ENCODE measurements around the gene CAMK2N1.

The CAMK2N1 gene

DNA sequence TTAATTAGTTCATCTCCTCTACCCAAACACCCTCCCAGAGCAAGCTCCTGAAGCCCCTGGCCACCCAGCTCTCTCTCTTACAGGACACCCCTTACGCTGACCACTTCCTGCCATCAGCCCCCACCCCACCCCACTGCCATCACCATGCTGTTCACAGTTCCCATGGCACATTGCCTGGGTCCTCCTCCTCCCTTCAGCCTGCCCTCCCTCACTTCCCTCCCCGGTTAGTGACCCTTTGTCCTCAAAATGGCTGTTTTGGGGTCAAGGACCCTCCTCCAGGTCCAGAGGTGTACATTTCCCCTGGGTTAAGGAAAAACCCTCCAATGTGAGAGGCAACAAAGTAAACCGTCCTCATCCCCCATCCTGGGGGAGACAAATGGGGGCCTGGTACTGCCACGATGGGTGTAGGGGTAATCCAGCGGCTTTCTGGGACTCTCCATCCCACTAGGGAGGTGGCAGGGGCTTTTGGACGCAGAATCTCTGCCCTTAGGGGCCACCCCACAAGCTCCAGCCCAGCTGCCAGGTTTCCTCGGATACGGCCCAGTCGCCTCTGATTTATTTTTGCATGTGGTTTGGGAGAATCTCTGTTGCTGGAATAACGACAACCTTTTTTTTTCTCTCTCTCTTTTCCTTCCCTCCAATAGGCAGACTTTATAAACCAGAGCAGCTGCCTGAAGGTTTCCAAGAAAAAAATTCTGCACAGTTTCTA is 8.5 kb downstream of the CAMK2N1 start:
- DNase-seq: no peak

DNA sequence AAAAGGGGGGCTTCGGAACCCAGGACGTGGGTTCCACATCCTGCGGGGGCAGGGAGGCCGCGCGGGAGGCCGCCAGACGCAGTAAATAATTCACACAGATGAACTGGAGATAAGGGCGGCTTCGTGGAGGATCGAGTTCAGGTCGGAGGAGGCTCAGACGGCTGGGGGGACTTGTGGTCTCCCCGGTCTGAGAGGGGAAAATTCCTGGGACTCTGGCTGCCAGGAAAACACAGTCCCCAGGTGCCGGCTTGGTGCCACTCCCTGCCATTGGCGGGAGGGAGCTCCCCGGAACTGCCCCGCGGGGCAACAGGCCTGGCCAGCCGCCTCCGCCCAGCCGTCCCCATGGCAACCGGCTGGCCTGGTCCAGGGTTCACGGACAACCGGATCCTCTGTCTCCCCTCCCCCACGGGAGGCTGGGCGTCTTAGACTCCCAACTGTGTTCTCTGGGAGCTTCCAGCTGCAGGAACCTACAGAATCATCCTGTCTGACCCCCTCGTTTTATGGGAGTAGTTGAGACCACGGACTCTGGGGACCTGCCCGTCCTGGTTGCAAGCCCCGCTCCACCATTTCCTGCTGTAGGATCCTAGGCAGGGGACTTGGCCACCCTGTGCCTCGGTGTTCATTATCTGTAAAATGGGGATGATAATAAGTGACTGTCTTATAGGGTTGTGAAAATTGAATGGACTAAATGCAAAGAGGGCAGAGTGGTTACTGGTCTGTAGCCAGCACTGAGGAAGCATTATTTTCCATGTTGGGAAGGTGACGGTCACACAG is 9.6 kb downstream of the CAMK2N1 start:
- peak; percentile 68 for DNase-seq

GRCh38 chr1:20474996-20475395 is 11.0 kb downstream of the CAMK2N1 start:
- DNase-seq: no peak

GRCh38 chr1:20474333-20474975 is 11.6 kb downstream of the CAMK2N1 start:
- DNase-seq: no peak

DNA sequence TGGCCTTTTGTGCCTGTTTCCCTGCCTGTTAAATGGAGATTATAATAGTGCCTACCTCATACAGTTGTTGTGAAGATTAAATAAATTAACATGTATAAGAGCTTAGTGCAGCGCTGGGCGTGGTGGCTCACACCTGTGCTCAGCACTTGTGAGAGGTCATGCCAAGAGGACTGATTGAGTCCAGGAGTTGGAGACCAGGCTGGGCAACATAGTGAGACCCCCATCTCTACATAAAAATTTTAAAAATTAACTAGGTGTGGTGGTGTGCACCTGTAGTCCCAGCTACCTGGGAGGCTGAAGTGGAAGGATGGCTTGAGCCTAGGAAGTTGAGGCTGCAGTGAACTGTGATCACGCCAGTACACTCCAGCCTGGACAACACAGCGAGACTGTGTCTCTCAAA is 12.1 kb downstream of the CAMK2N1 start:
- DNase-seq: no peak

DNA sequence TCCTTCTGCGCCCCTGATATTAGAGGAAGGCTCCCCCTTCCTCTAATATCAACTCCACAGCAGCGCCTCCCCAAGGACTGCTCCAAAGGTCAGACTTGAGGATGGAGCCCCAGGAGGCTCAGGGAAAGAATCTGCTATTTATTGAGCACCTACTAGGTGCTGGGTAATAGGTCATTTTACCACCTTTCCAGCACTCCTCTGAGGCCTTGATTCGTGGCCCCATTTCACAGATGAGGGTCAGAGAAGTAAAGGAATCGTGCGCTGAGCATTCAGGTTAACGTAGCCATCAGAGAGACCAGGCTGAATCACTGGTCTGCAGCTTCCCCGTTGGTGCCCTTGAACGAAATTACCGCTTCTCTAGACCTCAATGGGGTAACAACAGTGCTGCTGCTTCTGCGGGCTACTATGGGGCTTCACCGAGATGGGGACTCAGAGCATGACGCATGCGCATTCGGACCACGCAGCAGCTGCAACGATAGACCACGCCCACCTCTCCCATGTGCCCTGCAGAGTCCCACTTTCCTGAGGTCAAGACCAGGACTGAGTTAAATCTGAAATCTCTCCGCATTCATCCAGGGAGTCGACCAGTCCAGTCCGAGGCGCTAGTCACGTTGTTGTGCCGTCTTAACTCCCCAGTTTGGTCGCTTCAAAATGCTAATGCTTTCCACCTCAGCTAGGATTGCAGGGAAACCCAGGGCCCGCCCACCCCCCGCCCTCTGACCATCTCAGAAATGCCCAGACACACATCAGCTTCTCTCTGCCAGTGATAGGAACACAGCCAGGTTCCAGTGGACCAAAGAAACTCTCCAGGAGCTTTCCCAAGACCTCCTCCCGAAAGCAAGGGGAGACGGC is 12.9 kb downstream of the CAMK2N1 start:
- no peak for DNase-seq

DNA sequence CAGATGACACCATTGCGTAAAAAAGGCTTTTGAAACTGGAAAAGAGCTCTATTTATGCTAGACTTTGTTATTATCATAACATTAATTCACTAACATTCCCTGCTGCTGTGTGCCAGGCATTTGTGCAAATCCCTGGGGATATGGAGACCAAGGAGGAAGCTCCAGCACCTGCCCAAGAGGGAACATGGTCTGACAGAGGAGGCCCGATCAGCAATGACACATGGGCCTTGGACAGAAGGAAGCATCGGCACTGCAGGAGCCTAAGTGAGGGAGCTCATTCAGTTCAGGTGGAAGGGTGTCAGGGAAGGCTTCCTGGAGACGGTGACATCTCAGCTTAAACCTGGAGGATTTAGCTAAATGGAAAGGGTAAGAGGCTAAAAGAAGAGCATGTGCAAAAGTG is 13.9 kb downstream of the CAMK2N1 start:
- DNase-seq: no peak

GRCh38 chr1:20470194-20470593 is 15.8 kb downstream of the CAMK2N1 start:
- peak; percentile 16 for DNase-seq

DNA sequence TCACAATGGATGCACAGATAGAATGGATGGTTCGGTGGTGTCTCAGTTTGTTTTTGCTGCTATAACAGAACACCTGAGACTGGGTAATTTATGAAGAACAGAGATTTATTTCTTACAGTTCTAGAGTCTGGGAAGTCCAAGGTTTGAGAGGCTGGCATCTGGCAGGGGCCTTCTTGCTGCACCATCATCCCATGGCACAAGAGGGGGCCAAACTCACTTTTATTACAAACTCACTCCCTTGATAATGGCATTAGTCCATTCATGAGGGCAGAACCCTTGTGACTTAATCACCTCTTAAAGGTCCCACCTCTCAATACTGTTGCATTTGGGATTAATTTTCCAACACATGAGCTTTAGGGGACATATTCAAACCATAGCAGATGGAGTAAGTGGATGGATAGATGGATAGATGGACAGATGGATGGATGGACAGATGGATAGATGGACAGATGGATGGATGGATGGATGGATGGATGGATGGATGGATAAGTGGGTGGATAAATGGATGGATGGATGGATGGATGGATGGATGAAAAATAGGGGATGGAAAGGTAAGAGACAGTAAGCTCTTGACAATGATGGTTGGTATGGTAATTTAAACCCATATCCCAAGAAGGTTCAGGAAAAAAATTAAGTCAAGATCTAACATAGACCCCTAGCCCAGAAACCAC is 16.5 kb downstream of the CAMK2N1 start:
- no peak for DNase-seq

DNA sequence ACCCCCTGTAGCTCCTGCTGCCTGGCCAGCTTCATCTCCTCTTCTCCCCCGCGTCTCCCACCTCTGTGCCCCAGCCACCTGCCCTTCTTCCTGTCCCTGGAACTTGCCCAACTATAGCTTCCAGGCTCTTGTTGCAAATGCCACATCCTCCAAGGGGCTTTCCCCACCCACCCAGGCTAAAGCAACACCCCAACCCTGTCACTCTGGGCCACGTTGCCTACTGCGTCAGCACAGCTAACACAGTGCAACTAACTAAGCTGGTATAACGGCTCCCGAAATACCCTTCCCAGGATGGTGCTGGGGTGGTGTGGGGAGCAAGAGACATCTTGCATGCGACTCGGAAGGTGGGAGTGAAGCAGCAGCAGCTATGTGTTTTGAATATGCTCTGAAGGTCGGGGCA is 19.7 kb downstream of the CAMK2N1 start:
- DNase-seq: no peak

DNA sequence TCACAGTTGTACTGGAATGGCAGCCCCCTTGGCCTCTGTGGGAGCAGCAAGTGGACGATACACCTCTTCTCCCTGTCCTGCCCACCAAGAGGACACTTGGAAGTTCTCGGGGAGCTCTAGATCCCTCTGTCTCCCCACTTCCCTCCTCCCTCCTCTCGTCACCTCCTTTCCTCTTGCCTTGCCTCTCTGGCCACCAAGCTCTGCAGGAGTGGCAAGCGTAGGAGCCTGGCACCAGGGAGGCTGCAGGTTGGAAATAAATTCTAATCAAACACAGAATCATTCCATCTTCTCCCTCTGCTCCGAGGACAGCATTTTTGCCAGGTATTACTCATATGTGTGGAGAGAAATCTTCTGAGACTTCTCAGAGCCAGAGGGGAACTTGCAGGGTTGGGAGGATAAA is 20.8 kb downstream of the CAMK2N1 start:
- no peak for DNase-seq

GRCh38 chr1:20463502-20463901 is 22.5 kb downstream of the CAMK2N1 start:
- no peak for DNase-seq

DNA sequence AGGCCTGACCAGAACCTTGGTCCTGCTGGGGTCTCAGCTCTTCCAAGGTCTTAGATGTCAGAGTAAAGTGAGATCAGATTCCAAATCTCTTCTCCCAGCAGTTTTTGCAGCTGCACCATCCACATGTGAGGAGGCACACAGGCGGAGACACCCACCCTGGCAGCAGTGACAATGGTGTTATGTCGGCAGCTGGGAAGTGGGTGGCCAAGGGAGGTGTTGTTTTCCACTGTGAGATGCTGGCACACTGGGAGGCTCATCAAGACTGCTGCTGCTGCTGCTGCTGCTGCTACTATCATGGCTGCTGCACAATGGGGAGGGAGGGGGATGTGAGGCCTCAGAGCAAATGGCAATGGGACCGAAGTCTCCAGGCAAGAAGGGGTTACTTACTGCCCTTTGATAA is 23.6 kb downstream of the CAMK2N1 start:
- no peak for DNase-seq

- DNase-seq: no peak
Observed at GRCh38 chr1:20458717-20459116, 27.3 kb downstream of the CAMK2N1 start.

- no peak for DNase-seq
Observed at GRCh38 chr1:20454004-20454403, 32.0 kb downstream of the CAMK2N1 start.

DNA sequence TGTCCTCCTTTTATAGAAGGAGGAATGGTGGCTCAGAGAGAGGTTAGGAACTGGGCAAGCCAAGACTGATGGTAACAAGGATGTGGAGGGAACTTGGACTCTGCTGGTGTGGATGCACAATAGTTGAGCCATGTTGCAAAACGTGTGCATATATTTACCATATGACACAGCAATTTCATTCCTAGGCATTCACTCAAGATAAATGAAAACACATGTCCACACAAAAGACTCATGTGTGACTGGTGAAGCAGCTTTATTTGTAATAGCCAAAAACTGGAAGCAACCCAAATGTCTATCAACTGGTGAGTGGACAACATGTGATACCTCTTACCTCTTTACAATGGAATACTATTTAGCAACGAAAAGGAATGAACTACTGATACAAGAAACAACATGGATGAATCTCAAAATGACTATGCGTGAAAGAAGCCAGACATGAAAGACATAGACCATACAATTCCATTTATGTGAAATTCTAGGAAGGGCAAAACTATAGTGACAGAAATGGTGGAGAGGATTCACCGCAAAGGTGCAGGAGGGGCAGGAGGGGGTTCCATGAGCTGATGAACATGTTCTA is 36.2 kb downstream of the CAMK2N1 start:
- no peak for DNase-seq

DNA sequence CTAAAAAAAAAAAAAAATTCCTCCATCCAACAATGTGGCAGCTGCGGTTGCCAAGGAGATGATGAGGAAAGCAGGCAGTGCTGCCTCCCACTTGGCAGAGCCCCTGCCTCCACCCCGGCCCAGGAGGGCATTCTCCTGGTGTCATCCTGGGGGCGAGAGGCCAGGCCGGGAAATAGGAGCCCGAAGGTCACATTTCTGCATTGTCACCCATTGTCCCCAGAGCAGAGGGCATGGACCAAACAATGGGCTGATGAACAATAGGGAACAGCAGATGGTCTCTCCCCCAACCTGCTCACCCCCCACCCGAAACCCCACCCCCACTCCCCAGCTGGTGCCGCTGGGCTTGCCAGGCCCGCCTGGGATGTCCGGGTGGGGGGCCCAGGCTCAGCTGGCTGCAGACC is 37.3 kb downstream of the CAMK2N1 start:
- DNase-seq: no peak

DNA sequence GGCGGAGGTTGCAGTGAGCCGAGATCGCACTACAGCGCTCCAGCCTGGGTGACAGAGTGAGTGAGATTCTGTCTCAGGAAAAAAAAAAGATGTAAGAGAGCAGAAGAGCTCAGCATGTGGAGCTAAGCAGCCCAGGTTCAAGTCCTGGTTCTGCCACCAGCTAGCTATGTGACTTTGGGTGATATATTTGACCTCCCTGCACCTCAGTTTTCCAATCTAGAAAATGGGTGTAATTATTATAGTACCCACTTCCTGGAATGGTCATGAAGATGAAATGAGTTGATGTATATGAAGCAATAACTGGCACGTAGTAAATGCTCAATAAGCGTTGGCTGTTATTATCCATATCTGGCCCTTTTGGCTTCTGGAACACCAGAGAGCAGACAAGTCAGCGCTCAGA is 38.2 kb downstream of the CAMK2N1 start:
- DNase-seq: no peak

GRCh38 chr1:20446796-20447195 is 39.2 kb downstream of the CAMK2N1 start:
- DNase-seq: no peak

DNA sequence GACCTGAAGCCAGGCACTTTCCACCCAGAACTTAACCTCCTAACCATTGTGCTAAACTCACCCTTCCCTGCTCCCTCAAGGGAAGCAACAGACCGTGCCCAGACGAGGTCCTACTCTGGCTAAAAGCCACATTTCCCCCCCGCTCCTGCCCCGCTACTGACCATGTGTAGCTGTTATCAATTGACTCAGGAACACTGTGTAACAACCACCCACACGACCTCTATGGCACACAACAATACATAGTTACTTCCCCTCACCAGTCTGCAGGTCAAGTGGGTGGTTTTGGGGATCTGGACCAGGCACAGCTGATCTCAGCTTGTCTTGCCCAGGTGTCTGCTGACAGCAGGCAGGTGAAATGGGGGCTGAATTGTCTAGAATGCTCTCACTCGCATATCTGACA is 40.1 kb downstream of the CAMK2N1 start:
- no peak for DNase-seq

DNA sequence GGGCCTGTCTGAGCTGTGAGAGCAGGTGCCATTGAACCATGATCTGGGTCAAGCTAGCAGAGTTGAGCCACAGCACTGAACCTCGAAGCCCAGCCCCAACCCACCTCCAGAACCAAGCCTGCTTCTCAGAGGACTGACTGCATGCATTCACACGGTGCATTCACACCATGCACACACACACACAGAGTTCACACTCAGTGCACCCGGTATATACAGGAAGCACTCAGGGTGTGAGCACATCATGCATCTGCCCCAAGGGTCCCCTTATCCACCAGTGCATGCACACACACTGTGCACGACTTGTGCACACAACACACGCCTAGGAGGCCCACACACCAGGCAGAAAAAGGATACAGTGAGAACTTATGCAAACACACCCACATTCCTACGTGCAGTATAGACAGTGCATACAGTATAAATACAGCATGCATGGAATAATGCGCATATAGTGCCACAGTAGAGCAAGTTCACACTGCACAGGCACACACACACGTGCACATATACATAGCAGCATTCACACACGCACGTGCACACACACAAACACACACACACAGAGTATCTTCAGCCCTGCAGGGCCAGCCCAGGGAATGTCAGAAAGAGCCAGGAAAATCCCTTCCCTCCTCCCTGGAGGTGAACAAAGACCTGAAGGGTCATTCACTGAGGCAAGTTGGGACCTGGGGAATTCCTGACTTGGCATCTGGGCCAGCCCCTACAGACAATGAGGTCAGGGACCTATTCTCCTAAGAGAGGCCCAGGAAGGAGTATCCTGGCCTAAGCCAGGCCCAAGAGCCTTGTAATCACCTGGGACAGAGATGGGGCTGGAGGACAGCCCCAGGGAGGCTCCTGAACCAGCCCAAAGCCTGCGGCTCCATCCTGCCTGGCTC is 42.1 kb downstream of the CAMK2N1 start:
- no peak for DNase-seq

Data from NCI-H146 (cell line).